Activated effector memory CD4-positive, alpha-beta T cell treated with Interleukin-2 at 50 U/mL for 16 hours (primary cell): Measurements from ENCODE around the gene GANC.

Experiments used
- DNase-seq: peaks from one replicate; pipeline ENCODE4 v3.0.0-alpha.2; 2020

GANC gene

DNA sequence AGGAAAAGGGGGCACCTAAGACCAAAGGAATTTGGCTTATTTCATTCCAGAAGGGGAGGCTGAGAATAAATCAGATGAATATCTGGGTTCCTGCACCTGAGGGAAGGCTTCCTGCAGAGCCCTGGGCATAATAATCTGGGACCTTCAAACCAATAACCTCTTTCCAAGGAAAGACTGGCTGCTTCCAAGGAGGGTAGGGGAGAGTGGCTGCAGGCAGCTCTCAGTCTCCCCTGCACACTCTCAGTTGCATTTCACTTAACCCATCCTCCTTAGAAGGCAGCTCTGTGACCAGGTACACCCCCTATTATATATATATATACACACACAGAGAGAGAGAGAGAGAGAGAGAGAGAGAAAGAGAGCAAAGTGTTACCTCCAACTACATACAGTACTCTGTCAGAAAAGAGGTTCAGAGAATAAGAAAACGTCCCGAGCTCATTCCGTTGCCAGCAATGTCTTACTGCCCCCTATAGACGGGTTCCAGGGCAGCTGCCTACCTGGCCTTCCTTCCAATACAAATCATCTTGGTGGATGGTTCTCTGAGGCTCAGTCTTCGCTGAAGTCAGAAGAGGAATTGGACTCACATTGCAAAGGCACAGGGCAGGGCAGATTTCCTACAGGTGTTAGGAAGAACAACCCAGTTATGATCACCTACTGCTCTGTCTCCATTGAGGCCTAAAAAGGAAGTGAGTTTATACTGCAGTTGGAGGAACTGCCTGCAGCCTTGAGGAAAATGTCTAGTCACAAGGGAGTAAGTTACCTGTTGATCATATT lies 112.4 kb downstream of the GANC start:
- DNase-seq, result no peak

DNA sequence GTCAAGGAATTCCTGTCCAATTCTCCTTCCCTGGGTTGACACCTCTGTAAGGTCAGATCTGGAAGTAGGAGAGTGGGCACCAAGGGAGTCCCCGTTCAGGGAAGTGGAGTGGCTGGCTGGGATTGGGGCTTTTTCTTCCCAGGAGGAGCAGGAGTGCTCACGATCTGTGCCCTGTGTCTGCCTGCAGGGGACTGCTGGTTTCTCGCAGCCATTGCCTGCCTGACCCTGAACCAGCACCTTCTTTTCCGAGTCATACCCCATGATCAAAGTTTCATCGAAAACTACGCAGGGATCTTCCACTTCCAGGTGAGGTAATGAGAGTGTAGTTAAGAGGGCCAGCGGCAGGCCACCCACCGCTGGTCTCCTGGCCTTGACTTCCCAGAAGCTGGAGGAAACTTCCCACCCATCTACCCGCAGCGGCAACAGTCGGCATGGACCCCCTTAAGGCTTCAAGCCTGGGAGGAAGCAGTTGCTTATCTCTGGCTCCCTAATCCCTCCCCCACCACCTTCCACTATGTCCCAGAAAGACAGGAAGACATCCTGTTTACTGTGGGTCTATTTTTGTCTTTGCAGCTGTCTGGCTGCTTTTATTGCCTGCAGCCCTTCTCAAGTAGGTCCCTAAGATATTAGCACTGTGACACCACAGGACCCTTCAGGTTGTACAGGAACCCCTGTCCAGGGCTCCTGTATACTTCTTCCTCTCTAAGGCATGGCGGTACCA lies 113.1 kb downstream of the GANC start:
- DNase-seq, result no peak

GRCh38 chr15:42387603-42388002 lies 114.6 kb downstream of the GANC start:
- no peak for DNase-seq

GRCh38 chr15:42392309-42393024 lies 119.5 kb downstream of the GANC start:
- DNase-seq, result no peak

DNA sequence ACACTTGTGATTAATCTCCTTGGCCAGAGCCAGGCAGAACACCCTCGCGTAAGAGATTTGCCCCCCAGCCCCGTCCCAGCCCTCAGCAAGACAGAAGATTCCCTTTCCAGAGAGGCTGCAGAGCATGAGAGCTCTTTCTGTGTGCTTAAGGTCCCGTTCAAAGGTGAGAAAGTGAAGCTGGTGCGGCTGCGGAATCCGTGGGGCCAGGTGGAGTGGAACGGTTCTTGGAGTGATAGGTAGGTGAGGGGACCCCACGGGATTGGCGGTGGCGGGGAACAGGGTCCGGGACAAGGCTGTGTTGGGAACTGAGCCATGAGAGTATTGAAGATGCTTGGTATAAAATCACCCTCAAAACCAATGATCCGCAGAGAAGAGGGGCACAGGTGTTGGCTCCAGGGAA lies 121.1 kb downstream of the GANC start:
- no peak for DNase-seq

DNA sequence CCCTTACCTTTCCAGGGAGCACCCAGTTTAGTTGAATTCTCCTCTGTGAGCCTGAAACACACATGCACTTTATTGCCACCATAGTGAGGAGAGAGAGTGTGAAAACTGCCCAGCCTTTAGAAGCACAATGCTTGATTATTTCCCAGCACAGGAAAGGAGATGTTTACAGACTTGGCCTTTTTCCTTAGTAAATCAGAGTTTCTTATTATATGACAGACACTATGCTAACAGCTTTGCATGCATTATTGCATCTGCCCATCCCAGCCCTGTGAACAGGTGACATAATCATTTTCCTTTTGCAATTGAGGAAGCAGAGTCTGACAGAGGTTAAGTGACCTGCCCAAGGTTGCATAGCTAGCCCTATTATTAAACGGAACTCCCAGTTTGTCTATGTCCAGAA lies 122.8 kb downstream of the GANC start:
- no peak for DNase-seq

- DNase-seq, result no peak
These were observed 128.8 kb downstream of the GANC start for GRCh38 chr15:42401544-42402454.

GRCh38 chr15:42402455-42403205 lies 129.6 kb downstream of the GANC start:
- DNase-seq, result no peak

DNA sequence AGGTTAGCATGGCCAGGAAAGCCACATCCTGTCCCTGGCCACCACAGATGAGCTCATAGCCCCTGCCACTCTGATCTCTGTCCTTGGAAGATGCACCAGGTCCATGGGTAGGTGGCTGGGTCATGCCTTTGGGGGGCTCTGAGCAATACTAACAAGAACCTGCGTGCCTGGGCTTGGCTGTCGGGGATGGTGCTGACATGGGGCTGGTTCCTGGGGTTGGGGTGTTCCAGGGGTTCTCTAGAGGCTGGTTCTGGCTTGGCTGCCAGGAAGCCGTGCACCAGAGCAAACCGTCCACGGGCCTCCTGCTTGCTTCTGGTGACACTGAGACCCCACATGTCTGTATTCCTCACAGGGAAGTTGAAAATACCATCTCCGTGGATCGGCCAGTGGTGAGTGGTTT lies 130.4 kb downstream of the GANC start:
- no peak for DNase-seq

- DNase-seq, result no peak
These were observed 131.6 kb downstream of the GANC start for GRCh38 chr15:42404461-42405235.

DNA sequence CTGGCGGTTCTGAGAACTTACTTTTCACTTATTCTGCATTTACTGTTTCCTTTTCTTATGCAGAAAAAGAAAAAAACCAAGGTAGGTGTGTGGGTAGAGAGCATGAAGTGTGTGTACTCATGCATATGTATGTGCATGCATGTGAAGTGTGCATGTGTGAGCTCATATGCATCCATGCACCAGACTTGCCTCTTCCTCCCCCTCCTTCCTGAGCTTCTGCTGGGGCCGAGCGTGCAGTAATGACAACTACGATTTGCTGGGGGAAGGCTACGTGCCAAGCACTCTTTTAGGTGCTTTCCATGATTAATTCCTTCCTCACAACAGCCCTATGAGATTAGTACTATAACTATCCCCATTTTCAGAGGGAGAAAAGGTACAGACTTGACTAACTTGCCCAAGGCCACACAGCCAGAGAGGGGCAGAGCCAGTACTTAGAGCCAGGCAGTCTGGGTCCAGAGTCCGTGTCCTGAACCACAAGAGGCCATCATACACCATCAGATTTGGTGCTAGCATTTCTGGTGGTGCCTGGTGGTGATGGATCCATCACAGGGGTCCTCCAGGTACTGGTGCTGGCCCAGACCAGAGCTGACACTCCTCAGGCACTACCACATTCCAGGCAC lies 133.0 kb downstream of the GANC start:
- no peak for DNase-seq
